Measurements from ENCODE around the gene MRPS6. TPM values are rescaled to one million over a fixed set of nuclear protein-coding genes. Genes with fewer than 3 reads are reported as not detected.

Gene MRPS6
- total and polyA plus RNA-seq, 4 donors, result 12.1 to 83.0 (median 17.0) TPM

DNA sequence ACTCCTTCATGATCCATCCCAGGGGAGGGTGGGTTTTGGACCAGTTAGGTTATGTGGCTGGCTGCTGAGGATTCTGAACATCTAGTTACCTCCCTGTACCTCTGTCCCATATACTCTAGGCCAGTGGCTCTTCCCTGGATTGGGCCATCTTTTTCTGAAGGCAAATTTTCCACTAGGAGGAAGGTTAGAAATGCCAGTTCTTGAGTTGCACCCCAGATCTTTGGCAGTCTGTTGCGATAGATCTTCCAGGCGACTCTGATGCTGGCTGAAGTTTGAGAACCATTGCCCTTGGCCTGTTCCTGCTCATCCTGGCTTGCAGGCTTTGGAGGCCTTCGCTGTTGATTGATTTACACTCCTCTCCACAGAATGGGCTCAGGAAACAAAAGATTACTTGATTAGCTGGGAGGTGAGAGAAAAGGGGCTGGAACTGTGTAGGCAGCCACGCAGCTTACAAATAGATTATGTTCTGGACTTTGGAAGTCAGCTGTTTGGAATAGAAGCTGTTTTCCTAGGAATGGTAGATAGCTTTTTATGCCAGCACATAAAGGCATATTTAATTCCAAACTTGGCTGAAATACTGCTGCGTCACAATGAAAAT is 110.1 kb downstream of the MRPS6 start:
- 85% methylated on average over 5 of the region's 5 CpGs for WGBS
- no peak for TF ChIP-seq YY1 (IDR thresholded peaks at IDR 0.05)
- TF ChIP-seq JUND (IDR thresholded peaks at IDR 0.05), result no peak
- TF ChIP-seq HNF4G (IDR thresholded peaks at IDR 0.05), result no peak
- no peak for TF ChIP-seq EGR1 (IDR thresholded peaks at IDR 0.05; ENCODE audit: low read depth in 2 of 2)
- no peak for TF ChIP-seq TAF1 (conservative IDR thresholded peaks at IDR 0.05)
- no peak for TF ChIP-seq RXRA (IDR thresholded peaks at IDR 0.05)
- TF ChIP-seq, protein P1, sequence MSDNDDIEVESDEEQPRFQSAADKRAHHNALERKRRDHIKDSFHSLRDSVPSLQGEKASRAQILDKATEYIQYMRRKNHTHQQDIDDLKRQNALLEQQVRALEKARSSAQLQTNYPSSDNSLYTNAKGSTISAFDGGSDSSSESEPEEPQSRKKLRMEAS (IDR thresholded peaks at IDR 0.05), result no peak
- no peak for TF ChIP-seq FOXA2 (IDR thresholded peaks at IDR 0.05)
- TF ChIP-seq GABPA (IDR thresholded peaks at IDR 0.05 in 1 of 2, conservative IDR thresholded peaks at IDR 0.05 in 1 of 2), result no peak
- TF ChIP-seq, protein P2, sequence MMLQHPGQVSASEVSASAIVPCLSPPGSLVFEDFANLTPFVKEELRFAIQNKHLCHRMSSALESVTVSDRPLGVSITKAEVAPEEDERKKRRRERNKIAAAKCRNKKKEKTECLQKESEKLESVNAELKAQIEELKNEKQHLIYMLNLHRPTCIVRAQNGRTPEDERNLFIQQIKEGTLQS (IDR thresholded peaks at IDR 0.05), result no peak
- no peak for TF ChIP-seq FOXA1 (IDR thresholded peaks at IDR 0.05)
- TF ChIP-seq HNF4A (conservative IDR thresholded peaks at IDR 0.05), result no peak
- TF ChIP-seq NR2F2 (IDR thresholded peaks at IDR 0.05), result no peak
- TF ChIP-seq, protein P3, sequence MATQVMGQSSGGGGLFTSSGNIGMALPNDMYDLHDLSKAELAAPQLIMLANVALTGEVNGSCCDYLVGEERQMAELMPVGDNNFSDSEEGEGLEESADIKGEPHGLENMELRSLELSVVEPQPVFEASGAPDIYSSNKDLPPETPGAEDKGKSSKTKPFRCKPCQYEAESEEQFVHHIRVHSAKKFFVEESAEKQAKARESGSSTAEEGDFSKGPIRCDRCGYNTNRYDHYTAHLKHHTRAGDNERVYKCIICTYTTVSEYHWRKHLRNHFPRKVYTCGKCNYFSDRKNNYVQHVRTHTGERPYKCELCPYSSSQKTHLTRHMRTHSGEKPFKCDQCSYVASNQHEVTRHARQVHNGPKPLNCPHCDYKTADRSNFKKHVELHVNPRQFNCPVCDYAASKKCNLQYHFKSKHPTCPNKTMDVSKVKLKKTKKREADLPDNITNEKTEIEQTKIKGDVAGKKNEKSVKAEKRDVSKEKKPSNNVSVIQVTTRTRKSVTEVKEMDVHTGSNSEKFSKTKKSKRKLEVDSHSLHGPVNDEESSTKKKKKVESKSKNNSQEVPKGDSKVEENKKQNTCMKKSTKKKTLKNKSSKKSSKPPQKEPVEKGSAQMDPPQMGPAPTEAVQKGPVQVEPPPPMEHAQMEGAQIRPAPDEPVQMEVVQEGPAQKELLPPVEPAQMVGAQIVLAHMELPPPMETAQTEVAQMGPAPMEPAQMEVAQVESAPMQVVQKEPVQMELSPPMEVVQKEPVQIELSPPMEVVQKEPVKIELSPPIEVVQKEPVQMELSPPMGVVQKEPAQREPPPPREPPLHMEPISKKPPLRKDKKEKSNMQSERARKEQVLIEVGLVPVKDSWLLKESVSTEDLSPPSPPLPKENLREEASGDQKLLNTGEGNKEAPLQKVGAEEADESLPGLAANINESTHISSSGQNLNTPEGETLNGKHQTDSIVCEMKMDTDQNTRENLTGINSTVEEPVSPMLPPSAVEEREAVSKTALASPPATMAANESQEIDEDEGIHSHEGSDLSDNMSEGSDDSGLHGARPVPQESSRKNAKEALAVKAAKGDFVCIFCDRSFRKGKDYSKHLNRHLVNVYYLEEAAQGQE (IDR thresholded peaks at IDR 0.05), result no peak
- TF ChIP-seq, protein P4, sequence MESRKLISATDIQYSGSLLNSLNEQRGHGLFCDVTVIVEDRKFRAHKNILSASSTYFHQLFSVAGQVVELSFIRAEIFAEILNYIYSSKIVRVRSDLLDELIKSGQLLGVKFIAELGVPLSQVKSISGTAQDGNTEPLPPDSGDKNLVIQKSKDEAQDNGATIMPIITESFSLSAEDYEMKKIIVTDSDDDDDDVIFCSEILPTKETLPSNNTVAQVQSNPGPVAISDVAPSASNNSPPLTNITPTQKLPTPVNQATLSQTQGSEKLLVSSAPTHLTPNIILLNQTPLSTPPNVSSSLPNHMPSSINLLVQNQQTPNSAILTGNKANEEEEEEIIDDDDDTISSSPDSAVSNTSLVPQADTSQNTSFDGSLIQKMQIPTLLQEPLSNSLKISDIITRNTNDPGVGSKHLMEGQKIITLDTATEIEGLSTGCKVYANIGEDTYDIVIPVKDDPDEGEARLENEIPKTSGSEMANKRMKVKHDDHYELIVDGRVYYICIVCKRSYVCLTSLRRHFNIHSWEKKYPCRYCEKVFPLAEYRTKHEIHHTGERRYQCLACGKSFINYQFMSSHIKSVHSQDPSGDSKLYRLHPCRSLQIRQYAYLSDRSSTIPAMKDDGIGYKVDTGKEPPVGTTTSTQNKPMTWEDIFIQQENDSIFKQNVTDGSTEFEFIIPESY (IDR thresholded peaks at IDR 0.05), result no peak
- TF ChIP-seq, protein P5, sequence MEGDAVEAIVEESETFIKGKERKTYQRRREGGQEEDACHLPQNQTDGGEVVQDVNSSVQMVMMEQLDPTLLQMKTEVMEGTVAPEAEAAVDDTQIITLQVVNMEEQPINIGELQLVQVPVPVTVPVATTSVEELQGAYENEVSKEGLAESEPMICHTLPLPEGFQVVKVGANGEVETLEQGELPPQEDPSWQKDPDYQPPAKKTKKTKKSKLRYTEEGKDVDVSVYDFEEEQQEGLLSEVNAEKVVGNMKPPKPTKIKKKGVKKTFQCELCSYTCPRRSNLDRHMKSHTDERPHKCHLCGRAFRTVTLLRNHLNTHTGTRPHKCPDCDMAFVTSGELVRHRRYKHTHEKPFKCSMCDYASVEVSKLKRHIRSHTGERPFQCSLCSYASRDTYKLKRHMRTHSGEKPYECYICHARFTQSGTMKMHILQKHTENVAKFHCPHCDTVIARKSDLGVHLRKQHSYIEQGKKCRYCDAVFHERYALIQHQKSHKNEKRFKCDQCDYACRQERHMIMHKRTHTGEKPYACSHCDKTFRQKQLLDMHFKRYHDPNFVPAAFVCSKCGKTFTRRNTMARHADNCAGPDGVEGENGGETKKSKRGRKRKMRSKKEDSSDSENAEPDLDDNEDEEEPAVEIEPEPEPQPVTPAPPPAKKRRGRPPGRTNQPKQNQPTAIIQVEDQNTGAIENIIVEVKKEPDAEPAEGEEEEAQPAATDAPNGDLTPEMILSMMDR (IDR thresholded peaks at IDR 0.05; ENCODE audit: low read depth, low read length, missing input control), result no peak
- TF ChIP-seq RAD21 (IDR thresholded peaks at IDR 0.05), result no peak
- TF ChIP-seq SP1 (IDR thresholded peaks at IDR 0.05), result no peak

More for the DNA sequence above, 110.1 kb downstream of the MRPS6 start:
- no peak overlapping the region for H3K9ac ChIP-seq (ENCODE audit: low read depth in 1 of 2, low read length in 2 of 2)
- H3K4me3 ChIP-seq (ENCODE audit: low read depth in 1 of 3, low read length in 3 of 3), result no peak overlapping the region
- H3K27ac ChIP-seq (ENCODE audit: low read depth in 1 of 2, low read length in 2 of 2), result no peak overlapping the region
- no peak for DNase-seq (ENCODE audit: low spot score)
- peaks cover 0 to 4% (median 0%) of the 10 kb centered on the region in 4 donors for H3K4me1 ChIP-seq (ENCODE audit: control insufficient read depth in 4 of 4, insufficient read depth in 4 of 4, low read length in 3 of 4)
- H3K36me3 ChIP-seq (ENCODE audit: control insufficient read depth in 4 of 4, insufficient read depth in 3 of 4, low read depth in 1 of 4, low read length in 3 of 4), result peaks cover 0 to under 1% (median 0%) of the 10 kb centered on the region in 4 donors
- H3K27me3 ChIP-seq (ENCODE audit: control insufficient read depth in 4 of 4, insufficient read depth in 4 of 4, low read length in 3 of 4), result no peaks in the 10 kb centered on the region
- H3K9me3 ChIP-seq (ENCODE audit: control insufficient read depth in 4 of 4, low read length in 3 of 4), result no peaks in the 10 kb centered on the region

All from liver (tissue), 9 donors.